Measurements from ENCODE around the gene SEMA4D.

GRCh38 chr9:89328064-89328463, 169.8 kb downstream of the SEMA4D start:
- TF ChIP-seq, protein P1, sequence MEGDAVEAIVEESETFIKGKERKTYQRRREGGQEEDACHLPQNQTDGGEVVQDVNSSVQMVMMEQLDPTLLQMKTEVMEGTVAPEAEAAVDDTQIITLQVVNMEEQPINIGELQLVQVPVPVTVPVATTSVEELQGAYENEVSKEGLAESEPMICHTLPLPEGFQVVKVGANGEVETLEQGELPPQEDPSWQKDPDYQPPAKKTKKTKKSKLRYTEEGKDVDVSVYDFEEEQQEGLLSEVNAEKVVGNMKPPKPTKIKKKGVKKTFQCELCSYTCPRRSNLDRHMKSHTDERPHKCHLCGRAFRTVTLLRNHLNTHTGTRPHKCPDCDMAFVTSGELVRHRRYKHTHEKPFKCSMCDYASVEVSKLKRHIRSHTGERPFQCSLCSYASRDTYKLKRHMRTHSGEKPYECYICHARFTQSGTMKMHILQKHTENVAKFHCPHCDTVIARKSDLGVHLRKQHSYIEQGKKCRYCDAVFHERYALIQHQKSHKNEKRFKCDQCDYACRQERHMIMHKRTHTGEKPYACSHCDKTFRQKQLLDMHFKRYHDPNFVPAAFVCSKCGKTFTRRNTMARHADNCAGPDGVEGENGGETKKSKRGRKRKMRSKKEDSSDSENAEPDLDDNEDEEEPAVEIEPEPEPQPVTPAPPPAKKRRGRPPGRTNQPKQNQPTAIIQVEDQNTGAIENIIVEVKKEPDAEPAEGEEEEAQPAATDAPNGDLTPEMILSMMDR (IDR thresholded peaks at IDR 0.05), result no peak
- no peak for TF ChIP-seq POLR2A (IDR thresholded peaks at IDR 0.05)

Data from uterus (tissue), 2 donors.